H7 (cell line): Measurements from ENCODE around the gene TMEM95. TPM values are rescaled to one million over a fixed set of nuclear protein-coding genes. Genes with fewer than 3 reads are reported as not detected.

Experiments used
- DNase-seq: peaks from one replicate; pipeline ENCODE4 v3.0.0; 2012
- H3K27me3 ChIP-seq: 2 replicates; pipeline ENCODE4 v1.6.0; 2011; ENCODE audit warnings: mild to moderate bottlenecking, low read length; ENCODE audit not compliant: control insufficient read depth, insufficient read depth
- H3K36me3 ChIP-seq: replicated peaks from 2 replicates; pipeline ENCODE4 v1.5.1; 2011; ENCODE audit warnings: low read length; ENCODE audit not compliant: control insufficient read depth, insufficient read depth
- H3K4me3 ChIP-seq: 2 replicates; pipeline ENCODE4 v1.5.1; 2011; ENCODE audit warnings: low read depth, mild to moderate bottlenecking, control low read depth, low read length, moderate library complexity; ENCODE audit not compliant: insufficient read depth
- total RNA-seq: library from RNA; depleted of rRNA; stranded (reverse); fragments of >200 nt; shearing (Covaris generic); gene quantifications from 2 replicates; pipeline ENCODE4 v1.2.3, GENCODE V29; 2014; rRNA removed

The TMEM95 gene
- not detected in 2 replicates for total RNA-seq

GRCh38 chr17:7355053-7355452 lies at the start of gene TMEM95:
TMEM95 (plus strand) TSS chr17:7355156; CDS start chr17:7355205, 49 bp downstream.
- DNase-seq, result peak; percentile 44
- H3K36me3 ChIP-seq, result no peaks in the 10 kb centered on the region
- peaks cover 5% of the 10 kb centered on the region; the same call in 1 of the 2 replicates for H3K27me3 ChIP-seq
- no peak within 1 kb of the TSS for H3K4me3 ChIP-seq

- Histone ChIP-seq H3K36me3 (peaks cover 24% of the 10 kb centered on the region), H3K4me3 (peak within 1 kb of the TSS; percentile 90), H3K27me3 (no peaks in the 10 kb centered on the region)
- peak; percentile 99 for DNase-seq
Observed at GRCh38 chr17:7306911-7307685, 47.9 kb upstream of the TMEM95 start, which contains the start of gene EIF5A. EIF5A (plus strand) TSS chr17:7307628; CDS start chr17:7309636, 2,008 bp downstream.

- peak overlapping the region; percentile 90 for H3K4me3 ChIP-seq
- peaks cover 31% of the 10 kb centered on the region for H3K36me3 ChIP-seq
- DNase-seq, result peak; percentile 87
- H3K27me3 ChIP-seq, result no peaks in the 10 kb centered on the region
Observed at GRCh38 chr17:7307686-7308624, 47.0 kb upstream of the TMEM95 start.

GRCh38 chr17:7308625-7309433 lies 46.1 kb upstream of the TMEM95 start:
- Histone ChIP-seq H3K27me3 (no peaks in the 10 kb centered on the region), H3K4me3 (peak overlapping the region; percentile 90), H3K36me3 (peaks cover 32% of the 10 kb centered on the region)
- DNase-seq, result peak; percentile 88

GRCh38 chr17:7309628-7310027 lies 45.3 kb upstream of the TMEM95 start:
- H3K27me3 ChIP-seq, result no peaks in the 10 kb centered on the region
- H3K36me3 ChIP-seq, result peaks cover 34% of the 10 kb centered on the region
- H3K4me3 ChIP-seq, result no peak overlapping the region
- DNase-seq, result no peak

GRCh38 chr17:7311110-7311705 lies 43.7 kb upstream of the TMEM95 start:
- DNase-seq, result no peak
- peaks cover 34% of the 10 kb centered on the region for H3K36me3 ChIP-seq
- no peak overlapping the region for H3K4me3 ChIP-seq

GRCh38 chr17:7312432-7313087 lies 42.4 kb upstream of the TMEM95 start:
- H3K36me3 ChIP-seq, result peaks cover 38% of the 10 kb centered on the region
- DNase-seq, result peak; percentile 32
- no peaks in the 10 kb centered on the region for H3K27me3 ChIP-seq
- H3K4me3 ChIP-seq, result no peak overlapping the region

More at GRCh38 chr17:7311110-7311705, 43.7 kb upstream of the TMEM95 start:
- H3K27me3 ChIP-seq, result no peaks in the 10 kb centered on the region

GRCh38 chr17:7313088-7313889 lies 41.7 kb upstream of the TMEM95 start:
- DNase-seq, result peak; percentile 74
- Histone ChIP-seq H3K27me3 (no peaks in the 10 kb centered on the region), H3K36me3 (peaks cover 46% of the 10 kb centered on the region), H3K4me3 (no peak overlapping the region)

GRCh38 chr17:7313890-7314718 lies 40.9 kb upstream of the TMEM95 start:
- peak overlapping the region; percentile 73 for H3K4me3 ChIP-seq
- DNase-seq, result no peak
- peaks cover 51% of the 10 kb centered on the region for H3K36me3 ChIP-seq
- H3K27me3 ChIP-seq, result no peaks in the 10 kb centered on the region

- H3K36me3 ChIP-seq, result peaks cover 44% of the 10 kb centered on the region
Observed at GRCh38 chr17:7314719-7315569, 40.0 kb upstream of the TMEM95 start, which contains the start of gene GPS2. GPS2 (minus strand) TSS chr17:7315360; CDS start chr17:7315052, 308 bp downstream.

GRCh38 chr17:7315570-7316235 lies 39.3 kb upstream of the TMEM95 start:
- DNase-seq, result no peak
- Histone ChIP-seq H3K4me3 (peak overlapping the region; percentile 73), H3K27me3 (no peaks in the 10 kb centered on the region), H3K36me3 (peaks cover 41% of the 10 kb centered on the region)

More at GRCh38 chr17:7314719-7315569, 40.0 kb upstream of the TMEM95 start, which contains the start of gene GPS2:
- Histone ChIP-seq H3K4me3 (peak within 1 kb of the TSS; percentile 73), H3K27me3 (no peaks in the 10 kb centered on the region)
- peak; percentile 99 for DNase-seq
